K562 (cell line): Measurements from ENCODE around the gene ACP5. TPM values are rescaled to one million over a fixed set of nuclear protein-coding genes. Genes with fewer than 3 reads are reported as not detected.

Experiments used
- ARHGAP35 ChIP-seq: fragments of 450-650 bp; IDR thresholded peaks from 2 replicates; pipeline ENCODE4 v1.6.1; 2018; ENCODE audit not compliant: partially characterized antibody
- EGR1 ChIP-seq: fragments of 450-650 bp; conservative IDR thresholded peaks from 2 replicates; pipeline ENCODE4 v1.6.1; 2017; ENCODE audit warnings: mild to moderate bottlenecking
- EP300 ChIP-seq: IDR thresholded peaks from 2 replicates; pipeline ENCODE4 v1.6.1; 2012; ENCODE audit warnings: low read length, improper control_type of control experiment
- ETV1 ChIP-seq: fragments of 450-650 bp; conservative IDR thresholded peaks from 2 replicates; pipeline ENCODE4 v1.6.1; 2016; ENCODE audit warnings: missing genetic modification characterization, control low read depth, low read depth, missing compliant biosample characterization
- FOXA1 ChIP-seq: fragments of 450-650 bp; IDR thresholded peaks from 2 replicates; pipeline ENCODE4 v1.6.1; 2016; ENCODE audit warnings: mild to moderate bottlenecking, borderline replicate concordance
- MEF2D ChIP-seq: conservative IDR thresholded peaks from 2 replicates; pipeline ENCODE4 v1.6.1; 2016; ENCODE audit warnings: low read depth, missing genetic modification characterization, missing compliant biosample characterization
- MLX ChIP-seq, 2 experiments: fragments of 450-650 bp in 1 of 2; sonication (generic) in 1 of 2; formaldehyde crosslinking; conservative IDR thresholded peaks; 2 replicates each; pipeline versions ENCODE4 v1.4.0 to v1.8.1; 2020 to 2022; ENCODE audit warnings: mild to moderate bottlenecking in 1 of 2, missing genetic modification reagents in 1 of 2
- SRSF1 ChIP-seq: fragments of 200-400 bp; formaldehyde crosslinking; IDR thresholded peaks from 2 replicates; pipeline ENCODE4 v1.6.1; 2017; ENCODE audit warnings: mild to moderate bottlenecking, low read depth, low read length, moderate library complexity
- TSC22D4 ChIP-seq: fragments of 450-650 bp; IDR thresholded peaks from 2 replicates; pipeline ENCODE4 v1.6.1; 2016; ENCODE audit warnings: missing genetic modification characterization, missing biosample characterization, control low read depth
- ZBED1 ChIP-seq: IDR thresholded peaks from 2 replicates; pipeline ENCODE4 v1.6.1; 2014
- ZBTB1 ChIP-seq: sonication (generic); formaldehyde crosslinking; IDR thresholded peaks from 2 replicates; pipeline ENCODE4 v1.8.1; 2023; ENCODE audit warnings: missing genetic modification reagents, low read depth, mild to moderate bottlenecking, borderline replicate concordance
- ZBTB33 ChIP-seq: sonication (generic); formaldehyde crosslinking; IDR thresholded peaks from 2 replicates; pipeline ENCODE4 v1.8.1; 2023; ENCODE audit warnings: mild to moderate bottlenecking, missing genetic modification reagents
- ZNF165 ChIP-seq: fragments of 250-450 bp; sonication (Bioruptor Pico); IDR thresholded peaks from 2 replicates; pipeline ENCODE4 v1.4.0; 2020; ENCODE audit warnings: borderline replicate concordance
- ZNF197 ChIP-seq: fragments of 200-800 bp; sonication (Bioruptor generic); IDR thresholded peaks from 2 replicates; pipeline ENCODE4 v1.6.1; 2016; ENCODE audit warnings: low read depth, missing genetic modification characterization, missing compliant biosample characterization
- ZNF318 ChIP-seq, 2 experiments: fragments of 450-650 bp; IDR thresholded peaks; 2 replicates each; pipeline ENCODE4 v1.6.1; 2016; ENCODE audit warnings: mild to moderate bottlenecking in 2 of 2, borderline replicate concordance in 1 of 2, low read depth in 1 of 2, moderate library complexity in 1 of 2
- polyA plus RNA-seq, 8 experiments: library from polyadenylated mRNA; depleted of rRNA in 4 of 8; stranded (reverse) in 5 of 8; unstranded in 3 of 8; fragments of >200 nt; fragmentation: Nextera tagmentation in 2 of 8; fragmentation: Illumina TruSeq in 1 of 8; extraction: Ambion mirVana in 2 of 8; extraction: Trizol in 1 of 8; gene quantifications; 2 replicates each; pipeline versions ENCODE4 v1.2.1 to v1.2.3, GENCODE V29; 2011 to 2014; ENCODE audit warnings: inconsistent platforms in 1 of 8, missing spikeins in 1 of 8
- total RNA-seq, 7 experiments: library from RNA; depleted of rRNA in 6 of 7; stranded (reverse); fragments of >200 nt in 6 of 7; fragmentation: Illumina TruSeq in 2 of 7; extraction: Trizol in 2 of 7; gene quantifications; 2 replicates each; pipeline versions ENCODE4 v1.2.1 to v1.2.3, GENCODE V29; 2011 to 2021; ENCODE audit warnings: low replicate concordance in 1 of 7

The ACP5 gene
- total and polyA plus RNA-seq, 9 of the 15 experiments (the other 6 are each of a cell fraction or from before 2014, with no cell fraction given): 0.06 to 1.1 (median 0.31) TPM; not detected in 1

DNA sequence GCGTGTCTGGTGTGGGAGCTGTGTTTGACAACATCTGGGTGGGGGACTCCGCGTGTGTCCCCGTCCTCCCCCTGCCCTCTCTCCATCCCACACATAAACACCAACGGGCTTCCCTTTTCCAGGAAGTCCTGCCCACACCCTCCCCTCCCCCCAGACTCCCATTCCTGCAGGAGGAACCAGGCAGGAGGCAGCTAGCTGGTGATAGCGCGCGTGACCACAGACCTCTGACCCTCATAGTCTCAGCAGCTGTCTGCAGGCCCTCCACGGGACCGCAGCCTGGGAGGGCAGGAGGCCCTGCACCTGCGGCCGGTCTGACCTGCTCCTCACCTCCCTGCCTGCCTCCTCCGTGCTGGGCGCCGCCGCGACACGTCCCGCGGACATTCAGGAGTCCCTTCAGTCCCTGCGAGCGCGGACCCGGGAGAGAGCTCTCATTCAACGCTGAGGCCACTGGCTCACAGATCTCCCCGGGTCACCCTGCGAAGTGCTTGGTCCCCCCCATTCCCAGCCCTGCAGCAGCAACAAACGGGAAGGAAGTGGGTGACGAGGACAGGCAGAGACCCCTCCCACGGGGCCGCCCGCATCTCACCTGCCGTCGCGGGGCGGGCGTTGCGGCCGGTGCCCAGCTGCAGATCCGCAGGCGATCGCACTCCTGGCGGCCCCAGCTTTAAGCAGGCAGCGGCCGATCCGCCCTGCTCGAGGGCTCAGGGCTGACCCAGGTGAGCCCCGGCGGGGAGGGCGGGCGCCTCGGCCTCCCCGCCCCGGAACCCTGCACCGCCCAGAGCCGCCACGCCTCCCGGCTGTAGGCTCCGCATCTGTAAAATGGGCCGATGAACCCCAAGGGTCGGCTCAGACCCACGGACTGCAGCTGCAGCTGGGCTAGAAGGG lies 1.1 kb upstream of the ACP5 start (continued):
- TF ChIP-seq ZNF165 (no peak), FOXA1 (no peak), ZBTB1 (peak; percentile 35; the same call in 1 of the 2 replicates), ZBED1 (0 out of 2 replicates have a peak, but pooled peaks have one; percentile 52), ZBTB33 (peak; percentile 98), ZNF197 (CRISPR knock-in tag) (0 out of 2 replicates have a peak, but pooled peaks have one; percentile 77), ZNF318 (IDR thresholded peaks at IDR 0.05; ENCODE audit: borderline replicate concordance in 1 of 2, low read depth in 1 of 2) (0 out of 4 replicates have a peak, but pooled peaks of 1 of the 2 experiments have one; percentile 38), ARHGAP35 (no peak), MEF2D (tag) (no peak), TSC22D4 (tag) (no peak), EP300 (peak; percentile 83), SRSF1 (no peak), MLX (CRISPR knock-in tag; conservative IDR thresholded peaks at IDR 0.05) (no peak), EGR1 (peak; percentile 58), ETV1 (tag) (no peak)
